GM23248 (cell line): ENCODE data around the gene SLCO1B1.

ENCODE experiments used
- EZH2 ChIP-seq: fragments of 200-600 bp; sonication (generic); IDR thresholded peaks from 2 replicates; pipeline ENCODE4 v1.6.1; 2018; ENCODE audit warnings: antibody characterized with exemption, mild to moderate bottlenecking; ENCODE audit not compliant: insufficient read depth, poor library complexity, severe bottlenecking
- EZH2phosphoT487 ChIP-seq: fragments of 200-600 bp; sonication (generic); IDR thresholded peaks from 2 replicates; pipeline ENCODE4 v1.6.1; 2018; ENCODE audit warnings: antibody characterized with exemption, moderate library complexity, mild to moderate bottlenecking, low read depth; ENCODE audit not compliant: insufficient read depth

DNA sequence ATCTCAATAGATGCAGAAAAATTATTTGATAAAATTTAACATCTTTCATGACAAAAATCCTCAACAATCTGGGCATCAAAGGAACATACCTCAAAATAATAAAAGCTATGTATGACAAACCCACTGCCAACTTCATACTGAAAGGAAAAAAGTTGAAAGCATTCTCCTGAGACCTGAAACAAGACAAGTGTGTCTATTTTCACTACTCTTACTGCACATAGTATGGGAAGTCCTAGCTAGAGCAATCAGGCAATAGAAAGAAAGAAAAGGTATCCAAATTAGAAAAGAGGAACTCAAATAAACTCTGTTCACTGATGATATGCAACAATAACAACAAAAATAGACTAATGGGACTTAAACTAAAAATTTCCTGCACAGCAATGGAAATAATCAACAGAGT is 90.1 kb downstream of the SLCO1B1 start:
- no peak for TF ChIP-seq EZH2
- no peak for TF ChIP-seq EZH2phosphoT487
